Left ventricle myocardium inferior (tissue), 1 donor: ENCODE measurements around the gene PIANP. TPM values are rescaled to one million over a fixed set of nuclear protein-coding genes. Genes with fewer than 3 reads are reported as not detected.

ENCODE experiments used
- DNase-seq: peaks from one replicate; pipeline ENCODE4 v3.0.0-alpha.2; 2020
- H3K27ac ChIP-seq: fragments of 200-600 bp; replicated peaks from 2 replicates; pipeline ENCODE4 v1.8.0; 2021
- H3K27me3 ChIP-seq: fragments of 200-600 bp; 2 replicates; pipeline ENCODE4 v1.8.0; 2021; ENCODE audit warnings: low read depth
- H3K36me3 ChIP-seq: fragments of 200-600 bp; 2 replicates; pipeline ENCODE4 v1.8.0; 2021
- H3K4me1 ChIP-seq: fragments of 200-600 bp; 2 replicates; pipeline ENCODE4 v1.8.0; 2021
- H3K4me3 ChIP-seq: fragments of 200-600 bp; 2 replicates; pipeline ENCODE4 v1.8.0; 2021; ENCODE audit warnings: mild to moderate bottlenecking, moderate library complexity
- H3K9me3 ChIP-seq: fragments of 200-600 bp; replicated peaks from 2 replicates; pipeline ENCODE4 v1.8.0; 2021
- CTCF ChIP-seq: fragments of 200-600 bp; IDR thresholded peaks from 2 replicates; pipeline ENCODE4 v1.8.0; 2021; ENCODE audit warnings: antibody characterized with exemption, mild to moderate bottlenecking, borderline replicate concordance
- intact Hi-C: fragments of 100-400 bp; cut with micrococcal nuclease; formaldehyde crosslinking; loops from one replicate; pipeline ENCODE4 v1.11.0; 2022
- total RNA-seq: library from RNA; stranded (reverse); fragmentation: NEBNext Ultra II Directional; extraction: Animal tissue kit (Norgen Biotek cat#: 25700); gene quantifications from one replicate; pipeline ENCODE4 v1.2.1, GENCODE V29; 2021
- donor health status: DM: no; HTN: yes; CAD: no; lungs with severe emphysema.

Gene PIANP
- total RNA-seq, 1 donor from 2014 or later = 0.41 TPM

DNA sequence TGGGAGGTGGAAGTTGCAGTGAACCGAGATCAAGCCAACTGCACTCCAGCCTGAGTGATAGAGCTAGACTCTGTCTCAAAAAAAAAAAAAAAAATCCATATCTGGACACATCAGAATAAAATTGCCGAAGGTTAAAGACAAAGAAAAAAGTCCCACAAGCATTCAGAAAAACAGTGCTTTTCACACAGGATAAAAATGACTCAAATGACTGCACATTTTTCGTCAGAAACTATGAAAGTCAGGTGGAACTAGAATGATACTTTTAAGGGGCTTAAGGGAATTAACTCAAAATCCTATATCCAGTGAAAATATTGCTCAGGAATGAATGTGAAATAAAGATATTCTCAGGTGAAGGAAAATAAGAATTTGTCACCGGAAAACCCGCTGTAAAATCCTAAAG, 36.1 kb upstream of the PIANP start:
- no peaks in the 10 kb centered on the region for H3K9me3 ChIP-seq
- H3K4me1 ChIP-seq = peaks cover 14% of the 10 kb centered on the region
- TF ChIP-seq CTCF = no peak
- H3K36me3 ChIP-seq = peaks cover 11% of the 10 kb centered on the region
- no peak for DNase-seq
- intact Hi-C loops = no loop called here
- H3K27ac ChIP-seq = no peak overlapping the region
- no peaks in the 10 kb centered on the region for H3K27me3 ChIP-seq
- H3K4me3 ChIP-seq = no peak overlapping the region

GRCh38 chr12:6735448-6736191, 35.0 kb upstream of the PIANP start:
- Histone ChIP-seq H3K27me3 (no peaks in the 10 kb centered on the region), H3K9me3 (no peaks in the 10 kb centered on the region), H3K4me3 (no peak overlapping the region), H3K36me3 (peaks cover 22% of the 10 kb centered on the region), H3K4me1 (peaks cover 14% of the 10 kb centered on the region), H3K27ac (peak overlapping the region; percentile 71)
- TF ChIP-seq CTCF = peak; percentile 87
- DNase-seq = peak; percentile 73
- intact Hi-C loops = no loop called here

DNA sequence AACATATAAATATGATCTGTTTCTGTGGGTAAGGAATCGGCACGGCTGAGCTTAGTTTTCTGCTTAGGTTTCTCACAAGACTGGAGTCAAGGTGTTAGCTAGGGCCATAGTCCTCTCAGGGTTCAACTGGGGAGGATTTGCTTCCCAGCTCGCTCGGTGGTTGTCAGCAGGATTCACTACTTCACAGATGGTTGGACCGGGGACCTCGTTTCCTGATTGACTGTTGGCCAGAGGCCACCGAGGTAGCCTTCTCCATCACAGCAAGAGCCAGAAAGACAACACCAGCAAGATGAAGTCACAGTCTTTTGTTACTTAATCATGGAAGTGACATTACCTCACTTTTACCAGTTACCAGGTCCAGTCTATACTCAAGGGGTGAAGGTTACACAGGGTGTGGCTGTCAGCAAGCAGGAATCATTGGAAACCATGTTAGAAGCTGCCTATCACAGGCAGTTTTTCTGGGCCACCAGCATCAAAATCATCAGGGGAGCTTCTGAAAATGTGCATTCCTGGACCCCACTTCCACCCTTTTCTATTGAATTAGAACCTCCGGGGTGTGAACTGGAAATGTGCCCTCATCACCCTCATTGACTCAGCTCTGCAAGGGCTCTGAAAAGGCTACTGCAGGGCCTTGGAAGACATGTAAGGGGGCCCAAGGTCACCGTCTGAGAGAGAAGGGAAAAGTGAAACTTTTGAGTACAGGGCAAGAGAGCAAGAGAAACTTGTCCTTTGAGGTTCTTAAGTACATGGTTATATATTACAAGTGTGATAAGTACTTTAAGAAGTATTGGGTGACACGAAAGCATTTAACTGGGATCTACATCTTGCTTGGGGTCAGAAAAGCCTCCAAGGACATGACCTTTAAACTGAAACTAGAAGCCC, 34.1 kb upstream of the PIANP start:
- Histone ChIP-seq H3K27ac (peak overlapping the region; percentile 71), H3K36me3 (peaks cover 31% of the 10 kb centered on the region), H3K4me1 (peaks cover 14% of the 10 kb centered on the region), H3K4me3 (no peak overlapping the region), H3K27me3 (no peaks in the 10 kb centered on the region), H3K9me3 (no peaks in the 10 kb centered on the region)
- intact Hi-C loops = no loop called here
- DNase-seq = no peak
- no peak for TF ChIP-seq CTCF

GRCh38 chr12:6730169-6730568, 29.6 kb upstream of the PIANP start:
- no peak for DNase-seq
- Histone ChIP-seq H3K27ac (no peak overlapping the region), H3K36me3 (peaks cover 57% of the 10 kb centered on the region), H3K9me3 (no peaks in the 10 kb centered on the region), H3K27me3 (no peaks in the 10 kb centered on the region), H3K4me3 (no peak overlapping the region), H3K4me1 (peaks cover 8% of the 10 kb centered on the region)
- TF ChIP-seq CTCF = no peak
- intact Hi-C loops = no loop called here

DNA sequence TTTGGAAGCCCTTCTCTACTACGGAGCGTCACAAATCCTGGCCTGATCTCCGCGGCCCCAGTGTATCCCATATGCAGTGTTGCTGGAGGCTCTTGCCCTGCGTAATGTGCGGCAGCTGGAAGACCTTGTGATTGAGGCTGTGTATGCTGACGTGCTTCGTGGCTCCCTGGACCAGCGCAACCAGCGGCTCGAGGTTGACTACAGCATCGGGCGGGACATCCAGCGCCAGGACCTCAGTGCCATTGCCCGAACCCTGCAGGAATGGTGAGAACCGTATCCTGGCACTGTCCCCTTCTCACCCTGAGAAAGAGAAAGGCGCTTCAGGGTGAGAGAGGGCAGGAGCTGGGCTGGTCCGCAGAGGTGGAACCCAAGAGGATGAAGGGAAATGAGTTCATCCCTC, 28.6 kb upstream of the PIANP start:
- Histone ChIP-seq H3K4me3 (no peak overlapping the region), H3K36me3 (peaks cover 57% of the 10 kb centered on the region), H3K27ac (no peak overlapping the region), H3K9me3 (no peaks in the 10 kb centered on the region), H3K27me3 (no peaks in the 10 kb centered on the region), H3K4me1 (peaks cover 15% of the 10 kb centered on the region)
- no peak for DNase-seq
- intact Hi-C loops = no loop called here
- no peak for TF ChIP-seq CTCF
